ENCODE measurements around the gene SPINK4.

- TF ChIP-seq CTCF (optimal IDR thresholded peaks at IDR 0.05 in 1 of 3, IDR thresholded peaks at IDR 0.05 in 1 of 3, conservative IDR thresholded peaks at IDR 0.05 in 1 of 3; ENCODE audit: extremely low read depth in 1 of 3, insufficient read depth in 2 of 3, low read length in 3 of 3): no peak
- no peak for TF ChIP-seq EZH2 (IDR thresholded peaks at IDR 0.05; ENCODE audit: low read length)
Measured at GRCh38 chr9:33196736-33197135, 43.2 kb upstream of the SPINK4 start.
